Epidermal melanocyte (primary cell): ENCODE data around the gene CMSS1.

ENCODE experiments used
- DNase-seq: peaks from one replicate; pipeline ENCODE4 v3.0.0; 2011; ENCODE audit warnings: low spot score; ENCODE audit not compliant: insufficient read length

CMSS1 gene

GRCh38 chr3:100104817-100105413 lies 287.3 kb downstream of the CMSS1 start:
- DNase-seq = no peak

- DNase-seq = no peak
Observed at GRCh38 chr3:100105501-100105900, 287.8 kb downstream of the CMSS1 start.

GRCh38 chr3:100106094-100106493 lies 288.4 kb downstream of the CMSS1 start:
- DNase-seq = no peak

GRCh38 chr3:100106531-100107141 lies 289.0 kb downstream of the CMSS1 start:
- no peak for DNase-seq

- DNase-seq = no peak
Observed at GRCh38 chr3:100107221-100107814, 289.7 kb downstream of the CMSS1 start.

GRCh38 chr3:100108464-100109079 lies 290.9 kb downstream of the CMSS1 start:
- DNase-seq = no peak

- no peak for DNase-seq
Observed at GRCh38 chr3:100110162-100110561, 292.5 kb downstream of the CMSS1 start.

- no peak for DNase-seq
Observed at GRCh38 chr3:100111728-100112127, 294.1 kb downstream of the CMSS1 start.

GRCh38 chr3:100113723-100114412 lies 296.2 kb downstream of the CMSS1 start:
- DNase-seq = no peak

- DNase-seq = no peak
Observed at GRCh38 chr3:100114413-100115030, 296.9 kb downstream of the CMSS1 start, which contains the start of gene FILIP1L. FILIP1L (minus strand) TSS chr3:100114501.

GRCh38 chr3:100117093-100117492 lies 299.4 kb downstream of the CMSS1 start:
- DNase-seq = no peak

- no peak for DNase-seq
Observed at GRCh38 chr3:100120012-100120411, 302.4 kb downstream of the CMSS1 start.

- no peak for DNase-seq
Observed at GRCh38 chr3:100120693-100121092, 303.0 kb downstream of the CMSS1 start.

GRCh38 chr3:100122321-100122720 lies 304.7 kb downstream of the CMSS1 start:
- DNase-seq = no peak

GRCh38 chr3:100123112-100123511 lies 305.4 kb downstream of the CMSS1 start:
- no peak for DNase-seq

GRCh38 chr3:100124201-100124761 lies 306.6 kb downstream of the CMSS1 start:
- DNase-seq = no peak

- DNase-seq = no peak
Observed at GRCh38 chr3:100125161-100125938, 307.7 kb downstream of the CMSS1 start.

GRCh38 chr3:100127792-100128191 lies 310.1 kb downstream of the CMSS1 start:
- no peak for DNase-seq

- no peak for DNase-seq
Observed at GRCh38 chr3:100128565-100128964, 310.9 kb downstream of the CMSS1 start.

- no peak for DNase-seq
Observed at GRCh38 chr3:100129941-100130340, 312.3 kb downstream of the CMSS1 start.
